H1 (cell line): Measurements from ENCODE around the gene FRMD4A. TPM values are rescaled to one million over a fixed set of nuclear protein-coding genes. Genes with fewer than 3 reads are reported as not detected.

Source experiments
- CTCF ChIA-PET: fragments of 300-600 bp; sonication (Branson Sonifier 250); formaldehyde crosslinking; loops from one replicate; lab custom pipeline; 2021; ENCODE audit not compliant: partially characterized antibody; lab: Charles Lee
- POLR2A ChIA-PET: fragments of 300-600 bp; sonication (Branson Sonifier 250); formaldehyde crosslinking; loops from one replicate; lab custom pipeline; 2021; ENCODE audit warnings: inconsistent platforms; ENCODE audit not compliant: partially characterized antibody; lab: Charles Lee
- DNase-seq, 2 experiments: peaks; one replicate each; pipeline versions ENCODE4 v3.0.0 to v3.0.0-alpha.2; 2010 to 2022; ENCODE audit warnings: low spot score in 2 of 2, low read depth in 1 of 2, mixed read lengths in 1 of 2
- FAIRE-seq: peaks from 2 replicates; lab custom pipeline; 2011; peaks lifted over from hg19 to GRCh38; lab: Jason Lieb, UNC
- H2AFZ ChIP-seq: 2 replicates; pipeline ENCODE4 v1.8.1; 2012; ENCODE audit warnings: low read length, inconsistent platforms
- H2AK5ac ChIP-seq: 2 replicates; pipeline ENCODE4 v1.6.1; 2013; ENCODE audit warnings: low read depth, low read length
- H2BK120ac ChIP-seq: replicated peaks from 2 replicates; pipeline ENCODE3; 2013; ENCODE audit warnings: low read depth, low read length, inconsistent platforms
- H2BK12ac ChIP-seq: 2 replicates; pipeline ENCODE4 v1.6.1; 2013; ENCODE audit warnings: low read depth, low read length
- H2BK15ac ChIP-seq: 2 replicates; pipeline ENCODE4 v1.6.1; 2013; ENCODE audit warnings: low read length
- H2BK20ac ChIP-seq: 2 replicates; pipeline ENCODE4 v1.6.1; 2013; ENCODE audit warnings: low read length
- H2BK5ac ChIP-seq: 2 replicates; pipeline ENCODE4 v1.6.1; 2013; ENCODE audit warnings: low read depth, low read length
- H3K14ac ChIP-seq: 2 replicates; pipeline ENCODE4 v1.6.1; 2013; ENCODE audit warnings: inconsistent platforms; ENCODE audit not compliant: insufficient read length
- H3K18ac ChIP-seq: 2 replicates; pipeline ENCODE4 v1.6.1; 2013; ENCODE audit warnings: low read length; ENCODE audit errors: extremely low read depth
- H3K23ac ChIP-seq: 2 replicates; pipeline ENCODE4 v1.6.1; 2013; ENCODE audit warnings: inconsistent platforms; ENCODE audit not compliant: insufficient read length
- H3K23me2 ChIP-seq: 2 replicates; pipeline ENCODE4 v1.6.1; 2013; ENCODE audit warnings: low read depth, low read length
- H3K27ac ChIP-seq: 2 replicates; pipeline ENCODE4 v1.6.1; 2011; ENCODE audit warnings: low read depth, low read length, inconsistent platforms
- H3K27me3 ChIP-seq, 4 experiments: replicated peaks in 1 of 4; 1 replicate in 1 of 4; 2 replicates in 3 of 4; pipeline versions ENCODE4 v1.6.1 to v1.8.1; 2011 to 2013; ENCODE audit warnings: low read length in 3 of 4, mild to moderate bottlenecking in 3 of 4, inconsistent platforms in 2 of 4, mixed read lengths in 2 of 4, moderate library complexity in 1 of 4; ENCODE audit not compliant: control insufficient read depth in 3 of 4, insufficient read depth in 3 of 4; ENCODE audit errors: extremely low read depth in 1 of 4
- H3K36me3 ChIP-seq, 4 experiments: 2 replicates each; pipeline versions ENCODE4 v1.6.1 to v1.8.1; 2011 to 2013; ENCODE audit warnings: mild to moderate bottlenecking in 4 of 4, low read length in 3 of 4, moderate library complexity in 2 of 4, control low read depth in 1 of 4, inconsistent platforms in 1 of 4; ENCODE audit not compliant: insufficient read depth in 4 of 4, control insufficient read depth in 2 of 4
- H3K4ac ChIP-seq: replicated peaks from 2 replicates; pipeline ENCODE3; 2013; ENCODE audit warnings: low read length, low read depth, mixed read lengths, inconsistent platforms; ENCODE audit not compliant: insufficient read length
- H3K4me1 ChIP-seq, 4 experiments: replicated peaks in 1 of 4; 1 replicate in 1 of 4; 2 replicates in 3 of 4; pipeline versions ENCODE4 v1.6.1 to v1.8.1; 2011 to 2013; ENCODE audit warnings: low read length in 3 of 4, inconsistent platforms in 2 of 4, mixed read lengths in 1 of 4; ENCODE audit not compliant: insufficient read depth in 4 of 4, control insufficient read depth in 3 of 4
- H3K4me2 ChIP-seq, 2 experiments: 2 replicates each; pipeline versions ENCODE4 v1.6.1 to v1.8.1; 2011 to 2013; ENCODE audit warnings: low read depth in 2 of 2, low read length in 2 of 2, control low read depth in 1 of 2, inconsistent platforms in 1 of 2, mild to moderate bottlenecking in 1 of 2; ENCODE audit not compliant: insufficient read depth in 1 of 2
- H3K4me3 ChIP-seq, 4 experiments: fragments of 200-600, 300-600 bp in 1 of 4; sonication (generic), shearing (Covaris generic), sonication (Bioruptor Twin) in 1 of 4; 2 replicates each; pipeline versions ENCODE4 v1.5.1 to v1.8.1; 2011 to 2016; ENCODE audit warnings: low read length in 4 of 4, low read depth in 3 of 4, control low read depth in 2 of 4, inconsistent platforms in 2 of 4, mild to moderate bottlenecking in 2 of 4, mixed read lengths in 1 of 4, moderate library complexity in 1 of 4; ENCODE audit not compliant: insufficient read depth in 2 of 4; ENCODE audit errors: extremely low read depth in 1 of 4
- H3K56ac ChIP-seq: replicated peaks from 2 replicates; pipeline ENCODE3; 2013; ENCODE audit warnings: low read depth, mild to moderate bottlenecking, mixed read lengths, low read length, inconsistent platforms; ENCODE audit not compliant: insufficient read length
- H3K79me1 ChIP-seq: 2 replicates; pipeline ENCODE4 v1.6.1; 2013; ENCODE audit warnings: low read depth, low read length, control low read depth
- H3K79me2 ChIP-seq, 2 experiments: 2 replicates each; pipeline versions ENCODE4 v1.6.1 to v1.8.1; 2012 to 2013; ENCODE audit warnings: low read length in 2 of 2, mild to moderate bottlenecking in 2 of 2, inconsistent platforms in 1 of 2; ENCODE audit not compliant: insufficient read depth in 2 of 2, control insufficient read depth in 1 of 2
- H3K9ac ChIP-seq, 4 experiments: replicated peaks in 1 of 4; 1 replicate in 1 of 4; 2 replicates in 3 of 4; pipeline versions ENCODE4 v1.6.1 to v1.8.1; 2011 to 2013; ENCODE audit warnings: low read depth in 3 of 4, low read length in 3 of 4, control low read depth in 2 of 4, mild to moderate bottlenecking in 2 of 4, moderate library complexity in 2 of 4, inconsistent platforms in 1 of 4; ENCODE audit errors: extremely low read depth in 1 of 4
- H3K9me3 ChIP-seq, 2 experiments: 2 replicates each; pipeline versions ENCODE4 v1.6.1 to v1.8.1; 2012 to 2013; ENCODE audit warnings: mild to moderate bottlenecking in 2 of 2, moderate library complexity in 2 of 2, control low read depth in 1 of 2, inconsistent platforms in 1 of 2, low read depth in 1 of 2, low read length in 1 of 2, mixed read lengths in 1 of 2; ENCODE audit not compliant: insufficient read depth in 2 of 2
- H4K20me1 ChIP-seq, 2 experiments: replicated peaks in 1 of 2; 2 replicates each; pipeline versions ENCODE3 to v1.8.1; 2011 to 2013; ENCODE audit warnings: inconsistent platforms in 2 of 2, low read length in 2 of 2, mild to moderate bottlenecking in 1 of 2; ENCODE audit not compliant: insufficient read depth in 2 of 2, control insufficient read depth in 1 of 2
- H4K5ac ChIP-seq: 2 replicates; pipeline ENCODE4 v1.6.1; 2013; ENCODE audit warnings: low read length, low read depth, mixed read lengths, inconsistent platforms; ENCODE audit not compliant: insufficient read length
- H4K8ac ChIP-seq: 2 replicates; pipeline ENCODE4 v1.8.0; 2013; ENCODE audit warnings: mild to moderate bottlenecking, moderate library complexity, low read length, inconsistent platforms; ENCODE audit not compliant: insufficient read depth; ENCODE audit errors: extremely low read depth
- H4K91ac ChIP-seq: replicated peaks from 2 replicates; pipeline ENCODE3; 2013; ENCODE audit warnings: low read length, mixed read lengths, inconsistent platforms; ENCODE audit not compliant: insufficient read length
- BCL11A ChIP-seq, 2 experiments: IDR thresholded peaks; one replicate each; pipeline ENCODE4 v1.6.1; 2011; ENCODE audit warnings: low read depth in 2 of 2, low read length in 2 of 2, mild to moderate bottlenecking in 2 of 2
- HDAC2 ChIP-seq, 2 experiments: fragments of 300-600 bp in 1 of 2; sonication (generic) in 1 of 2; IDR thresholded peaks; 2 replicates each; pipeline ENCODE4 v1.6.1; 2011 to 2012; ENCODE audit warnings: low read depth in 2 of 2, low read length in 2 of 2, mild to moderate bottlenecking in 2 of 2, moderate library complexity in 2 of 2, borderline replicate concordance in 1 of 2, inconsistent platforms in 1 of 2
- HDAC6 ChIP-seq: IDR thresholded peaks from one replicate; pipeline ENCODE4 v1.7.1; 2012; ENCODE audit warnings: low read depth, mild to moderate bottlenecking, inconsistent platforms, low read length, moderate library complexity
- NRF1 ChIP-seq: IDR thresholded peaks from 2 replicates; pipeline ENCODE4 v1.6.1; 2011; ENCODE audit warnings: mild to moderate bottlenecking, low read depth, low read length, improper control_type of control experiment
- POU5F1 ChIP-seq: IDR thresholded peaks from 2 replicates; pipeline ENCODE4 v1.6.1; 2011; ENCODE audit warnings: low read depth, mild to moderate bottlenecking, low read length, moderate library complexity
- RFX5 ChIP-seq: IDR thresholded peaks from 2 replicates; pipeline ENCODE4 v1.6.1; 2011; ENCODE audit warnings: low read depth, low read length, improper control_type of control experiment, borderline replicate concordance
- SIRT6 ChIP-seq: IDR thresholded peaks from one replicate; pipeline ENCODE4 v1.7.1; 2012; ENCODE audit warnings: low read length, inconsistent platforms
- ZNF274 ChIP-seq: IDR thresholded peaks from 2 replicates; pipeline ENCODE4 v1.7.0; 2012; ENCODE audit warnings: low read length, borderline replicate concordance; ENCODE audit errors: extremely low read depth
- WGBS, 2 experiments: shearing (Covaris generic) in 1 of 2; methylation state at CpG; one replicate each; pipeline versions ENCODE4 v1.1.6 to v1.1.7; 2013 to 2015; ENCODE audit warnings: low lambda C conversion rate in 2 of 2, mixed read lengths in 2 of 2, inconsistent platforms in 1 of 2, low coverage in 1 of 2, missing lambda C conversion rate in 1 of 2; ENCODE audit not compliant: insufficient replicate concordance in 2 of 2, insufficient coverage in 1 of 2, insufficient read length in 1 of 2; ENCODE audit errors: extremely low coverage in 1 of 2, missing lambda C conversion rate in 1 of 2; 5-methylcytosine and 5-hydroxymethylcytosine counted together
- polyA plus RNA-seq, 7 experiments: library from polyadenylated mRNA; depleted of rRNA in 3 of 7; stranded (reverse) in 5 of 7; unstranded in 2 of 7; fragments of >200 nt in 5 of 7; fragments of 200-250 nt in 2 of 7; gene quantifications; 1 replicate in 5 of 7; 2 replicates in 1 of 7; 4 replicates in 1 of 7; pipeline versions ENCODE4 v1.2.1 to v1.2.3, GENCODE V29; 2011 to 2013; ENCODE audit warnings: missing spikeins in 2 of 7, mixed read lengths in 2 of 7
- total RNA-seq: library from RNA; stranded (reverse); fragmentation: NEBNext Ultra II Directional; extraction: Animal tissue kit (Norgen Biotek cat#: 25700); gene quantifications from 2 replicates; pipeline ENCODE4 v1.2.1, GENCODE V29; 2021

Gene FRMD4A
- total and polyA plus RNA-seq, 2 of the 8 experiments (the other 6 are each of a cell fraction or from before 2014, with no cell fraction given) = 38.6 to 39.6 TPM

GRCh38 chr10:13617116-13617515, 713.6 kb downstream of the FRMD4A start:
- no peak for DNase-seq
- WGBS, 2 experiments = 85% methylated on average over 4 of the region's 4 CpGs; no CpG with 5 or more reads in 1 of the 2 experiments
- no peak for FAIRE-seq

More at GRCh38 chr10:13617116-13617515, 713.6 kb downstream of the FRMD4A start:
- H3K56ac ChIP-seq = no peak overlapping the region
- H3K9me3 ChIP-seq = no peaks in the 10 kb centered on the region
- no peak overlapping the region for H3K4ac ChIP-seq
- H4K5ac ChIP-seq = no peak overlapping the region
- peaks cover 0 to 8% (median 2%) of the 10 kb centered on the region in 4 experiments; a peak in 5 of 7 replicates for H3K4me1 ChIP-seq
- H3K23me2 ChIP-seq = no peaks in the 10 kb centered on the region
- no peaks in the 10 kb centered on the region for H4K20me1 ChIP-seq
- no peak overlapping the region for H2BK15ac ChIP-seq
- no peak overlapping the region for H2AFZ ChIP-seq
- H3K27ac ChIP-seq = no peak overlapping the region
- CTCF ChIA-PET = interaction anchor here (1.0 to 5.5 kb wide), 5 partner anchors 17 to 557 kb away, joined by 3 to 29 read pairs (median 4); no protein-coding TSS in a partner anchor
- no peak overlapping the region for H2BK12ac ChIP-seq
- no peak overlapping the region for H3K9ac ChIP-seq
- TF ChIP-seq SIRT6 (no peak), ZNF274 (no peak), HDAC6 (no peak), BCL11A (IDR thresholded peaks at IDR 0.05; ENCODE audit: low read depth in 2 of 2, low read length in 2 of 2) (no peak), HDAC2 (IDR thresholded peaks at IDR 0.05; ENCODE audit: borderline replicate concordance in 1 of 2, low read depth in 2 of 2, low read length in 2 of 2) (no peak), NRF1 (no peak), POU5F1 (no peak), RFX5 (no peak)
- no peak overlapping the region for H2BK120ac ChIP-seq
- H3K14ac ChIP-seq = no peak overlapping the region
- no peak overlapping the region for H4K8ac ChIP-seq
- H3K79me1 ChIP-seq = no peaks in the 10 kb centered on the region
- H3K4me2 ChIP-seq = no peak overlapping the region
- no peak overlapping the region for H3K23ac ChIP-seq
- no peak overlapping the region for H2AK5ac ChIP-seq
- no peak overlapping the region for H4K91ac ChIP-seq
- POLR2A ChIA-PET = interaction anchor here (0.7 kb wide), 1 partner anchor 9 kb away, joined by 4 read pairs; no protein-coding TSS in a partner anchor
- H2BK5ac ChIP-seq = no peak overlapping the region
- H3K36me3 ChIP-seq = peaks cover 0 to 3% (median 0%) of the 10 kb centered on the region in 4 experiments; a peak in 1 of 8 replicates
- H2BK20ac ChIP-seq = no peak overlapping the region
- H3K27me3 ChIP-seq = no peaks in the 10 kb centered on the region
- no peak overlapping the region for H3K4me3 ChIP-seq
- no peaks in the 10 kb centered on the region for H3K79me2 ChIP-seq
- no peak overlapping the region for H3K18ac ChIP-seq
